Psoas muscle (tissue), 8 donors: Measurements from ENCODE around the gene ZNF598. TPM values are rescaled to one million over a fixed set of nuclear protein-coding genes. Genes with fewer than 3 reads are reported as not detected.

Experiments used
- ATAC-seq, 4 donors: fragments of 200-7000 bp; cut with Tn5 transposase; one replicate each; pipeline ENCODE4 v1.9.1; 2020; ENCODE audit warnings: moderate library complexity in 3 of 4, mild to moderate bottlenecking in 2 of 4
- DNase-seq, 2 donors: peaks; one replicate each; pipeline ENCODE4 v3.0.0-alpha.2; 2020
- H3K27ac ChIP-seq: fragments of 200-600 bp; one replicate; pipeline ENCODE4 v1.8.0; 2022
- H3K27me3 ChIP-seq, 3 donors: fragments of 200-600 bp in 1 of 3; one replicate each; pipeline versions ENCODE4 v1.6.1 to v1.8.0; 2013 to 2022; ENCODE audit warnings: low read length in 2 of 3, mild to moderate bottlenecking in 2 of 3, moderate library complexity in 1 of 3; ENCODE audit not compliant: insufficient read depth in 3 of 3
- H3K36me3 ChIP-seq, 2 donors: fragments of 200-600 bp in 1 of 2; one replicate each; pipeline versions ENCODE4 v1.6.1 to v1.8.0; 2013 to 2022; ENCODE audit warnings: low read depth in 1 of 2, mild to moderate bottlenecking in 1 of 2, moderate library complexity in 1 of 2; ENCODE audit not compliant: insufficient read depth in 1 of 2
- H3K4me1 ChIP-seq: fragments of 200-600 bp; one replicate; pipeline ENCODE4 v1.8.0; 2022
- H3K4me3 ChIP-seq: fragments of 200-600 bp; one replicate; pipeline ENCODE4 v1.8.0; 2022; ENCODE audit warnings: mild to moderate bottlenecking
- H3K9me3 ChIP-seq: fragments of 200-600 bp; one replicate; pipeline ENCODE4 v1.8.0; 2022
- WGBS, 3 donors: extraction: QIAGEN DNeasy Blood & Tissue Kit; methylation state at CpG; one replicate each; pipeline versions ENCODE4 v1.1.6 to v1.1.7; 2013; 5-methylcytosine and 5-hydroxymethylcytosine counted together
- intact Hi-C, 2 donors: fragments of 100-400 bp; cut with DNase I; formaldehyde crosslinking; loops; one replicate each; pipeline versions ENCODE4 v1.11.0 to v1.14.2; 2022
- polyA plus RNA-seq, 3 donors: library from polyadenylated mRNA; stranded (reverse); fragments of 200-250 nt; gene quantifications; one replicate each; pipeline ENCODE4 v1.2.3, GENCODE V29; 2013
- total RNA-seq, 4 donors: library from RNA; stranded (reverse); fragmentation: NEBNext Ultra II Directional in 2 of 4; extraction: Animal tissue kit (Norgen Biotek cat#: 25700) in 2 of 4; gene quantifications; one replicate each; pipeline versions ENCODE4 v1.2.1 to v1.2.4, GENCODE V29; 2021 to 2023
- TF ChIP-seq, protein P1 (sequence below): fragments of 200-600 bp; IDR thresholded peaks from one replicate; pipeline ENCODE4 v1.8.0; 2022; ENCODE audit warnings: antibody characterized with exemption
- donor health status: healthy with polysubstance abuse.
- donor health status: DM: no; HTN: no; CAD: no; lungs with moderate emphysema.
- donor health status: Bipolar disorder and iron deficiency.
- donor health status: healthy.
- donor health status: DM: yes; HTN: yes; CAD: no.
- donor health status: DM: no; HTN: no; CAD: no.
- donor health status: DM: no; HTN: no; CAD: no.
- donor health status: DM: yes; HTN: yes; CAD: no.

Gene ZNF598
- total and polyA plus RNA-seq, 7 donors = 27.4 to 58.8 (median 46.0) TPM

GRCh38 chr16:1979271-1980029 lies 30.2 kb downstream of the ZNF598 start:
- no peak overlapping the region for H3K27ac ChIP-seq
- no peak overlapping the region for H3K4me3 ChIP-seq
- no peak for DNase-seq
- no peak for ATAC-seq
- 50 to 60% (median 58%) methylated on average over 58 to 70 of the region's 70 CpGs for WGBS, 3 donors
- peaks cover 21% of the 10 kb centered on the region for H3K4me1 ChIP-seq
- peaks cover 8 to 48% of the 10 kb centered on the region in 2 donors for H3K36me3 ChIP-seq
- no peaks in the 10 kb centered on the region for H3K9me3 ChIP-seq
- TF ChIP-seq, protein P1, sequence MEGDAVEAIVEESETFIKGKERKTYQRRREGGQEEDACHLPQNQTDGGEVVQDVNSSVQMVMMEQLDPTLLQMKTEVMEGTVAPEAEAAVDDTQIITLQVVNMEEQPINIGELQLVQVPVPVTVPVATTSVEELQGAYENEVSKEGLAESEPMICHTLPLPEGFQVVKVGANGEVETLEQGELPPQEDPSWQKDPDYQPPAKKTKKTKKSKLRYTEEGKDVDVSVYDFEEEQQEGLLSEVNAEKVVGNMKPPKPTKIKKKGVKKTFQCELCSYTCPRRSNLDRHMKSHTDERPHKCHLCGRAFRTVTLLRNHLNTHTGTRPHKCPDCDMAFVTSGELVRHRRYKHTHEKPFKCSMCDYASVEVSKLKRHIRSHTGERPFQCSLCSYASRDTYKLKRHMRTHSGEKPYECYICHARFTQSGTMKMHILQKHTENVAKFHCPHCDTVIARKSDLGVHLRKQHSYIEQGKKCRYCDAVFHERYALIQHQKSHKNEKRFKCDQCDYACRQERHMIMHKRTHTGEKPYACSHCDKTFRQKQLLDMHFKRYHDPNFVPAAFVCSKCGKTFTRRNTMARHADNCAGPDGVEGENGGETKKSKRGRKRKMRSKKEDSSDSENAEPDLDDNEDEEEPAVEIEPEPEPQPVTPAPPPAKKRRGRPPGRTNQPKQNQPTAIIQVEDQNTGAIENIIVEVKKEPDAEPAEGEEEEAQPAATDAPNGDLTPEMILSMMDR = no peak
- H3K27me3 ChIP-seq = no peaks in the 10 kb centered on the region
- intact Hi-C loops = no loop called here

DNA sequence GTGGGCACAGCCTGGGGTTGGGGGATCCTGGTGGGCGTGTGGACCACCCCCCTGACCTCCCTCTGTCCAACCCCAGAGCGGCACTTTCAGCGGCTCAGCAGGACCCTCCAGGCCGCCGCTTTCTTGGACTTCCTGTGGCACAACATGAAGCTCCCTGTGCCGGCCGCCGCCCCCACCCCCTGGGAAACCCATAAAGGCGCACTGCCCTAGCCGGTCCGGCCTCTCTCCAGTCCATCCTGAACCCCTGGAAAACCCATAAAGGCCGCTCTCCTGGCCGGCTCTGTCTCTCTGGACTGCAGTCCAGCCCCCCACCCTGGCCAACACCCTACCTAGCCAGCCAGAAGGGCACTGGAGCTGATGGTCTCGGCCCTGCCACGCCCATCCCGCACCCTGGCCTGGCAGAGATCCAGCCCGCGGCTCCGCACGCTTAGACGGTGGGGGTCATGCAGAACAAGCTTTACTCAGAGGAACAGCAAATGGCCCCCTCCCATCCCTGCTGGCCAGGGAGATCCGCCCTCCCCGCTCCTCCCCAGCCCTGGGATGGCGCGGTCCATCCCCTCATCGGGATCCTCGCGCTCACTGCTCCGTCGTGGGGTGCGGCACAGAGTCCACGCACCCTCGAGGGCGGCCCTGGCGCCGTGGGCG lies 31.0 kb downstream of the ZNF598 start:
- intact Hi-C loops = no loop called here
- Histone ChIP-seq H3K4me3 (no peak overlapping the region), H3K27ac (no peak overlapping the region), H3K4me1 (peaks cover 21% of the 10 kb centered on the region), H3K27me3 (no peaks in the 10 kb centered on the region), H3K36me3 (peaks cover 8 to 50% of the 10 kb centered on the region in 2 donors), H3K9me3 (no peaks in the 10 kb centered on the region)
- ATAC-seq = no peak
- TF ChIP-seq, protein P1 = no peak
- DNase-seq = no peak
- WGBS, 3 donors = 82 to 84% (median 82%) methylated on average over 32 to 37 of the region's 37 CpGs

DNA sequence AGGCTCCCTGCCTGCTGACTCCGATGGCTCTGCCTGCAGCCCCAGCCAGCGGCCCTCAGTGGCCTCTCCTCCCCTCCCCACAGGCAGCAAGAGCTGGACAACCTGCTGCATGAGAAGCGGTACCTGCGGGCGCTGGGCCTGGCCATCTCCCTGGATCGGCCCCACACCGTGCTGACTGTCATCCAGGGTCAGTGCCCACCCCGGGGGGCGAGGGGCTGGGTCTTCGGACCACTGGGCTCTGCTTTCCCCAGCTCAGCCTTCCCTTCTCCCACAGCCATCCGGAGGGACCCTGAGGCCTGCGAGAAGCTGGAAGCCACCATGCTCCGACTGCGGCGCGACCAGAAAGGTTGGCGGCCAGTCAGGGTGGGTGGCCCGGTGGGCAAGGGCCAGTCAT lies 31.7 kb downstream of the ZNF598 start:
- no peak overlapping the region for H3K4me3 ChIP-seq
- WGBS, 3 donors = 92 to 95% (median 95%) methylated on average over 17 to 18 of the region's 18 CpGs
- ATAC-seq (no peak), DNase-seq (no peak)
- H3K4me1 ChIP-seq = peaks cover 21% of the 10 kb centered on the region
- TF ChIP-seq, protein P1 = no peak
- H3K27me3 ChIP-seq = no peaks in the 10 kb centered on the region
- no peak overlapping the region for H3K27ac ChIP-seq
- intact Hi-C loops = no loop called here
- H3K36me3 ChIP-seq = peaks cover 8 to 53% of the 10 kb centered on the region in 2 donors
- H3K9me3 ChIP-seq = no peaks in the 10 kb centered on the region

DNA sequence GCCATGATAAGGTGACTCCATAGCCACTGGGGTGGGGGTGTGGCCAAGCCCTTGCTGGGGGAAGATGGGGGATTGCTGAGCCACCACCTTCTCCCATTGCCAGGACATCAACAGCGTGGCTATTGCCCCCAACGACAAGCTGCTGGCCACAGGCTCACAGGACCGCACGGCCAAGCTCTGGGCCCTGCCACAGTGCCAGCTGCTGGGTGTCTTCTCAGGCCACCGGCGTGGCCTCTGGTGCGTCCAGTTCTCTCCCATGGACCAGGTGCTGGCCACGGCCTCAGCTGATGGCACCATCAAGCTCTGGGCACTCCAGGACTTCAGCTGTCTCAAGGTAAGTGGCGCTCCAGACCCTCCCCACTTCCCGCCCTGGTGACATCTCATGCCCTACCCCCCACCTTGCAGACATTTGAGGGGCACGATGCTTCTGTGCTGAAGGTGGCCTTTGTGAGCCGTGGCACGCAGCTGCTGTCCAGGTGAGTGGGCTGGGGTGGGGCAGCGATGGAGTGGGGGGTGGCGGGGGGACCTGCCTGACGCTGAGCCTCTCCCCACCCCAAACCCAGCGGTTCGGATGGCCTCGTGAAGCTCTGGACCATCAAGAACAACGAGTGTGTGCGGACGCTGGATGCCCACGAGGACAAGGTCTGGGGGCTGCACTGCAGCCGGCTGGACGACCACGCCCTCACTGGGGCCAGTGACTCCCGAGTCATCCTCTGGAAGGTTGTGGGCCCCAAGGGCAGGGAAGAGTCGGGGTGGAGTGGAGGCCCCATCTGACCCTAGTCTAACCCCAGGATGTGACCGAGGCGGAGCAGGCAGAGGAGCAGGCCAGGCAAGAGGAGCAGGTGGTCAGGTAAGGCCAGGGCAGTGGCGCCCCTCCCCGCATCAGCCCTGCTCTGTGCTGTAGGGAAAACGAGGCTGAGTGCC lies 32.4 kb downstream of the ZNF598 start:
- intact Hi-C loops = no loop called here
- H3K4me1 ChIP-seq = peaks cover 25% of the 10 kb centered on the region
- peaks cover 8 to 53% of the 10 kb centered on the region in 2 donors for H3K36me3 ChIP-seq
- H3K27me3 ChIP-seq = no peaks in the 10 kb centered on the region
- 87 to 91% (median 91%) methylated on average over 32 to 33 of the region's 33 CpGs for WGBS, 3 donors
- no peak for ATAC-seq
- no peak overlapping the region for H3K4me3 ChIP-seq
- TF ChIP-seq, protein P1 = no peak
- DNase-seq = no peak
- no peaks in the 10 kb centered on the region for H3K9me3 ChIP-seq
- no peak overlapping the region for H3K27ac ChIP-seq
